Stimulated activated CD4-positive, alpha-beta T cell treated with anti-CD3 and anti-CD28 coated beads, Interleukin-2, amount 100 ng/mL, for 4 hours (primary cell): ENCODE measurements around the gene APH1A.
"Not testable (repeated sequence)": the region's sequence is repeated elsewhere in the genome, so short reads cannot be mapped to it uniquely, and the experiment has no call there.

Experiments
- DNase-seq: peaks from one replicate; pipeline ENCODE4 v3.0.0-alpha.2; 2020; ENCODE audit warnings: low read depth

Gene APH1A

DNA sequence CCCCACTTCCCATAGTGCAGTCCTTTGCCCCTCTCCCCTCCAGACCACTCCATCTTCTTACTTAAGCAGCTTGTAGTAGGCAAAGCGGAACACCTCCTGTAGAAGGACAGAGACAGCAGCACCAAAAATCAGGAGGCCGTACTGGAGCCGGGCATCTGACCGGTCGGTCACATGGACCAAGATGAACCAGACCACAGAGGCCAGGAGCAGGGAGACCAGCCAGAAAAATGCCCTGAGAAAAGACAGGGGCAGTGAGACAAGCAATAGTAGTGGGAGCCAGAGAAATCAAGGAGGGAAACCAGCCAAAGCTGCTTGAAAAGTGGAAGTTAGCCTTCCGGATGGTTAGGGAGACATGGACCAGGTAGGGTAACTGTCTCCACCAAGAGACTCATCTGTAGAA is 920 bp downstream of the APH1A start:
- DNase-seq, result no peak

DNA sequence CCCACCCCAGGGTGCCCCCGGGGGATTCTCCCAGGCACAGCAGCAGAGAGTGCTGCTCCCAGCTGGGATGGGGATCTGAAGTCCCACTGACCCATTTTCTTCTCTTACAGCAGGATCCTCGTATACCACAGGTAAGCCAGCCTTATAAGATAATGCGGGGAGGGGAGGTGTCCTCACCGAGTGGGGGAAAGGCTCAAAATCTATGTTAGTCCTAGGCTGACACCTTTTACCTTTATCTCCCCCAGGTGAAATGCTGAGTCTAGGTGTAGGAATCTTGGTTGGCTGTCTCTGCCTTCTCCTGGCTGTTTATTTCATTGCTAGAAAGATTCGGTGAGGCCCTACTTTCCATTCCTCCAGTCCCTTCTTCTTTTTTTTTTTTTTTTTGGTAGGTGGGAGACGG is 5.3 kb downstream of the APH1A start:
- DNase-seq, result no peak

DNA sequence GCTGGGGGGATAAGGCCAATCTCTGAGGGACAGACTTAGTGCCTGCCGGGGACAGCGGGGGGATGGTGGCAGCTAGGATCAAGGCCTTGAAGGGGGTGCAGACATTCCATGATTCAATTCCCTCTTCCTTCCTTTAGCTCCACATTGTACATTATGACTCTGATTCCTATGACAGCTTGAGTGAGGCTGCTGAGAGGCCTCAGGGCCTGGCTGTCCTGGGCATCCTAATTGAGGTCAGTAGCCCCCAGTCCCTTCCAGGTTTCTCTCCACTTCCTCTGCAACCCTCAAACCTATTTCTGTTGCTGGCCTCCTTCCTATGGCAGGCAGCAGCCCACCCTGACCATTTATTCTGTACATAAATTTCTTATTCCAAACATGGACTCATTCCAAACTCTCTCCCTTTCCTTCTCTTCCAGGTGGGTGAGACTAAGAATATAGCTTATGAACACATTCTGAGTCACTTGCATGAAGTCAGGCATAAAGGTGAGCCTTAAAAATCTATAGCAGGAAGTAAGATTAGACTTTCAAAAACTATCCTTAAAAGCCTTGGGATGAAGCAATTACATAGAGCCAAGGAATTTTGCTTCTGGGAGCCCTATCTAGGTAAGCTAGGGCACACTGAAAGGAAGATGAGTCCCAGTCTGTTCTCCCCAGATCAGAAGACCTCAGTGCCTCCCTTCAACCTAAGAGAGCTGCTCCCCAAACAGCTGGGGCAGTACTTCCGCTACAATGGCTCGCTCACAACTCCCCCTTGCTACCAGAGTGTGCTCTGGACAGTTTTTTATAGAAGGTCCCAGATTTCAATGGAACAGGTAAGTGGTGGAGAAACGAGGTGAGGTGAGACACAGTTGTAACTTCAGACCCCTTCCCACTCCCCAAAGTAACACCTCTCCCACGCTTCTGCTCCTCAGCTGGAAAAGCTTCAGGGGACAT is 6.2 kb downstream of the APH1A start:
- no peak for DNase-seq

DNA sequence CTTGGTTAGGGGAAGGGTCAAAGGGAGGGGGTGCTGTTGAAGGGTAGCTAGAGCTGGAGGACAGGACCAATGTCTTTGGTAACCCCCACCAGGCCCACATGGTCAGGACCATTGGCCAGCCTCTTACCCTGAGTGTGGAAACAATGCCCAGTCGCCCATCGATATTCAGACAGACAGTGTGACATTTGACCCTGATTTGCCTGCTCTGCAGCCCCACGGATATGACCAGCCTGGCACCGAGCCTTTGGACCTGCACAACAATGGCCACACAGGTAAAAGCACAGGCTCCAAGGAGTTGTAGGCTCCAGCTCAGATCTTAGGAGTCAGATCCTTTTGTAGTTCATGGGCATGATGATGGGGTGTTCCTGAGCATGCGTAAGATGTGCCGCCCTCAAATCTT is 7.4 kb downstream of the APH1A start:
- no peak for DNase-seq

DNA sequence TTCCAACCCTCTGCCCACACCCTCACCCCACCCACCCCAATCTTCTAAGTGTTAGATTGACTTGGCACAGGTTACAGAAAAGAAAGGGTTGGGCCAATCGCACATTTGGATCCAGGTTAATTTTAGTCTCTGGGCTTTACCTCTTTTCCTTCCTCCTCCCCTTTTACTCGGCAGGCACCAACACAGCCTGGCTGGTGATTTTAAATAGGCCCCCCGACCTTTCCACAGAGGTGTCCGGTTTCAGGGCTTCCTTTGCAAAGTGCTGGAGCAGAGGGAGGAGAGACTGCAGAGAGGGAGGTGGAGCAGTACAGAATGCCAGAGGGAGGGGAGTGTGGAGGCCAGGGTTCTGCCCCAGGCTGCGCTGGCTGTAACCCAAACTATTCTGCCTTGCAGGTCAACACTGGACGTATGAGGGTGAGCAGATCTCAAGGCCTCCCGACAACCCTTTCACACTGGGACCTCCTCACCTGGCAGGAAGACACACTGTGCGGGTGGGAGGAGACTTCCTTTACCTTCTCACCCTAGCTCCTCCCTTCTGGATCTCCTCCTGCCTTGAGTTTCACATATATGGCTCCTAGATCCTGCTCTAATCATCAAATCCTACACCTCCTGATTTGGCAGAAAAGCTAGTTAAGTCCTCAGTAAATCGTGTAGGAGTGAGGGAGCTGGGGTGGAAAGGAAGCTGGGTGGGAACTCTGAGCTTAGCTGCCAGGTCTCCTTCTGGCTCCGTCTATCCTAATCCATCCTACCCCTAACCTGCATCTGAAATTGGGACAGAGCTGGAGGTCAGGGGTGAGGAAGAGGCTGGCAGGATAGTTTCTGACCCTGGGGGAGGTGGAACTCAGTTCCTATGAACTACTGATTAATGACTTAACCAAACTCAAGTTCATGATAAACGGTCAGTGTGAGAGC is 8.8 kb downstream of the APH1A start:
- DNase-seq, result no peak

DNA sequence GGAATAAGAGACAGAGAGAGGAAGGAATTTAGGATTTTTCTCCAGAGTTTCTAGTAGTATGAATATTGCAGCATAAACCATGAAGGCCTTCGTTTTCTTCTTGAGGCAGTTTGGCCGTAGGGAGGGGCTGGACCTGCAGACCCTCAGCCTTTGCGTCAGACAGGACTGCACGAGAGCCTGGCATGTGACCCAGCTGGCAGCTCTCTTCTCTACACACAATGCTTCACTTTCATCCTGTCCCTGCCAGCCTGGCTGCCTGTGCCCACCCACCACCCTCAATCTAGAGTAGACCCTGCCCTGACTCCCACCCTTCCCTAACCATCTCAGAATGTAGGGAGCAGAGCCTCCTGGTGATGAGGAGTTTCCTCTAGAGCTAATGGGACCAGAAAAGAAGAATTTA is 9.6 kb downstream of the APH1A start:
- no peak for DNase-seq

DNA sequence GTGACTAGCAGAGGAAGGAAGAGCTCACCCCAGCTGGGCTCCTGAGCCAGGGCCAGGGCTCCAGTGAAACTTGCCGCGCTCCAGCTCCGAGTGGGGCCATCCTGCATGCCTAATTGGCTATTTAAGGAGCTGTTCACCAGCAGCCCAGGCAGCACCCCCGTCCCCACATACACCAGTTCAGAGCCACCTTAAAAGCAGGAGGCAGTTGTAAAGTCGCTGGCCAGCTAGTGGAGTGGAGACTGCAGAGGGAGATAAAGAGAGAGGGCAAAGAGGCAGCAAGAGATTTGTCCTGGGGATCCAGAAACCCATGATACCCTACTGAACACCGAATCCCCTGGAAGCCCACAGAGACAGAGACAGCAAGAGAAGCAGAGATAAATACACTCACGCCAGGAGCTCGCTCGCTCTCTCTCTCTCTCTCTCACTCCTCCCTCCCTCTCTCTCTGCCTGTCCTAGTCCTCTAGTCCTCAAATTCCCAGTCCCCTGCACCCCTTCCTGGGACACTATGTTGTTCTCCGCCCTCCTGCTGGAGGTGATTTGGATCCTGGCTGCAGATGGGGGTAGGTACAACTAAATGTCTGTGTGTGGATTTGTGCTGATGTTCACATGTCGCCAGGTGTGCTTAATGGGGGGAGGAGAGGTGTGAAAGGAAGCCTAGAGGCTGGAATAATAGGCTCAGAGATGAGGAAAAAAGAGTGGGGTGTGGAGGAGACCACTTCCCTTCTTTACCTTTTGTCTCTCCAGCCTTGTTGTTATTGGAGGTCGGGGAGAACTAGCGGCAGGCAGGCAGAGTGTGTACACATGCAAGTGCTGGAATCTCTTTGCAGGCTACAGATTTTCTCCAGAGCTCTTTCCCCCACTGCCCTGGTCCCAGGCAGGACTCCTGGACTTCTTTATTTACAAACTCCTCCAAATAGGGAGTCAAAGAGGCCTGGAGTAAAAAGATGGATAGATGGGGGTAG is 10.9 kb downstream of the APH1A start, which contains the start of gene CA14:
Gene CA14, plus strand, starts transcription at position 151 of the 962 bp plus-strand sequence. Its CDS starts 355 bp downstream, at position 506.
- DNase-seq, result no peak

DNA sequence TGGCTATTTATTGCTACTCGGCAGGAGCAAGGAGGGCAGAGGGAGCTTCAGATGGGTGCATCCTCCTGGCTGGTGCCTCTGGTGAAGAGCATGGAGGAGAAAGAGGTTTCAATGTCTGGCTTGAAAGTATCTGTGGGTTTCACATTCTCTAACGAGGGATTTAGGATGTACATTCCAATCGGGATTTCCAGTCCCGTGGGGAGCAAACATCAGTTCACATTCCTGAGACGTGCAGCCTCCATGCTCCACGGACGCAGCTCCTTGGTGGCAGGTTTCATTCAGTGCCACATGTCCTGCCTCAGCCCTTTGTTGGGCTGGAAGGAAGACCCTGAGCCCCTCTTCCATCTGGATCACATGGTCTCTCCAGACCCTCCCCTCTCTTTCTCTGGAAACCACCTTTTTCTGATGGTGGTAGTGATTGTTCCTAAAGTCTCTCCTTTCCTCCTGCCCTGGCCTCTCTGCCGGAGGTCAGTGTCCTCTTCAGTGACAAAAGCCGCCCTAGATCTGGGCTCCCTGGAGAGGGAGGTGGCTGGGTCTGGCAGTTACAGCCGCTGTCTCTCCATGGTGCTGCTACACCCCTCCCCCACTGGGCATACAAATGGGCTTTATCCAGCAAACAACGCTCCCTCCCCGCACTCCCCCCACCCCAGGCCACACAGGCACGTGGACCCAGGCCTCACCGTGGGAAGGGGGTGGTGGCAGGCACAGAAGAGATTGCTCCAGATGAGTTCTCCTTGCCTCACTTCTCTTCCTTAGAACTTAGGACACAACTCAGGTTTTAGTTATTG is 12.1 kb downstream of the APH1A start:
- no peak for DNase-seq

DNA sequence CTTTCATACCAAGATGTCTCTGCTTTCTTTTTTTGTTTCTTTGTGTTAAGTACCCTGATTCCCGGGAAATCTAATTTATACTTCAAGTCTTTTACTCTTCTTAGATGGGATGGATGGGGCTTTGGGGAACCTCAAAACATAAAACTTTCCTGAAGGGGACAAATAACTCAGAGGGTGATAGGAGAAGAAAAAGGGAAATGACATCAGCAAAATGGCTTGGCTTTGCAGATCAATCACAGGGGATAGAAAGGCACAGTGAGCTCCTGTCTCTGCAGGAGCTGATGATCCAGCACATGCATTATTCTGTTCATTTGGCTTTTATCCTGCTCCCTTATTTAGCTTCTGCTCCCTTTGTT is 12.6 kb downstream of the APH1A start:
- DNase-seq, result no peak

DNA sequence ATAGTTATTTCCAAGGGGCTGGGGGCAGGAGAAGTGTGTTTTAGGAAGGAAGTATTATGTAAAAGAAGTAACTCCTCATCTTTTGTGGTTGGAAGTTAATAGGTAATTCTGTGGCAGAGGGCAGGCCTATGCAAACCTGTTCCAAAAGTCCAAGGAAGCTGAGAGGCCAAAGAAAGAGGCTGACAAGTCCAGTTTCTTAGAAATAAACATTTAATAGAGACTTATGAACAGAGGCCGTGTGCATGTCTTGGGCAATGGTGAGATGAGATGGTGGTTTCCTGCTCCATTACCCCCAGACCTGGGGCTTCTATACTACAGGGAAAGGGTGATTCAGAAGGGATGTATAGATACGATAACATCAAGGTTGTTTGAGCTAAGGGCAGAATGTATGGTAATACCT is 18.9 kb downstream of the APH1A start:
- DNase-seq, result no peak

DNA sequence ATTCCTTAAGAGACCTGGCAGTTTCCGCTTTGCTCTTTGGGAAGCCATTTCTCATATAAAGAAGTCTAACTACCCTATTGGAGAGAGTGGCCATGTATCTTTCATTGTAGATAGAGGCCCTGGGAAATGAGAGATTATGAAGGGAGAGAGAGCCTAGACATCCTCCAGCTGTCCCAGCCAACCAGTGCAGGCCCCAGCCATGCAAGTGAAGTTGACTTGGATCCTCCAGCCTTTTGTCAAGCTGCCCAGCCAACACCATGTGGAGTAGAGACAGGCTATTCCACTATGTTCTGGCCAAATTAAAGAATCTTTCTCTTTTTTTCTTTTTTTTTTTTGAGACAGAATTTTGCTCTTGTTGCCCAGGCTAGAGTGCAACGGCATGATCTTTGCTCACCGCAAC is 25.8 kb downstream of the APH1A start:
- no peak for DNase-seq

DNA sequence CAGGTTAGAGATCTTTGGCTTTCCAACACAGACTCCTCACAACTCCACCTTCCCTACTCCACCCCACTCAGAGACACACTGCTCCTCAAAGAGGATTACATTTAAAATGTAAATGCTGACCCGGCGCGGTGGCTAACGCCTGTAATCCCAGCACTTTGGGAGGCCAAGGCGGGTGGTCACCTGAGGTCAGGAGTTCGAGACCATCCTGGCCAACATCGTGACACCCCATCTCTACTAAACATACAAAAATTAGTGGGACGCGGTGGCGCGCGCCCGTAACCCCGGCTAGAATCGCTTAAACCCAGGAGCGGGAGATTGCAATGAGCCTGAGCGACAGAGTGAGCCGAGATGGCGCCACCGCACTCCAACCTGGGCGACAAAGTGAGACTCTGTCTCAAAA is 31.1 kb downstream of the APH1A start:
- DNase-seq, result no peak

DNA sequence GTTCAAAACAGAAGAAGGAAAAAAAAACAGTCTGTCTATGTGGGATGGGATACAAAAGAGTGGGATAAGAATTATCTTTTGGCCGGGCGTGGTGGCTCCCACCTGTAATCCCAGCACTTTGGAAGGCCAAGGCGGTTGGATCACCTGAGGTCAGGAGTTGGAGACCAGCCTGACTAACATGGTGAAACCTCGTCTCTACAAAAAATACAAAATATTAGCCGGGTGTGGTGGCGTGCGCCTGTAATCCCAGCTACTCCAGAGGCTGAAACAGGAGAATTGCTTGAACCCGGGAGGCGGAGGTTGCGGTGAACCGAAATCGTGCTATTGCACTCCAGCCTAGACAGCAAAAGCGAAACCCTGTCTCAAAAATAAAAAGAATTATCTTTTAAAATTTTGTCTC is 31.6 kb downstream of the APH1A start:
- not testable (repeated sequence) for DNase-seq

DNA sequence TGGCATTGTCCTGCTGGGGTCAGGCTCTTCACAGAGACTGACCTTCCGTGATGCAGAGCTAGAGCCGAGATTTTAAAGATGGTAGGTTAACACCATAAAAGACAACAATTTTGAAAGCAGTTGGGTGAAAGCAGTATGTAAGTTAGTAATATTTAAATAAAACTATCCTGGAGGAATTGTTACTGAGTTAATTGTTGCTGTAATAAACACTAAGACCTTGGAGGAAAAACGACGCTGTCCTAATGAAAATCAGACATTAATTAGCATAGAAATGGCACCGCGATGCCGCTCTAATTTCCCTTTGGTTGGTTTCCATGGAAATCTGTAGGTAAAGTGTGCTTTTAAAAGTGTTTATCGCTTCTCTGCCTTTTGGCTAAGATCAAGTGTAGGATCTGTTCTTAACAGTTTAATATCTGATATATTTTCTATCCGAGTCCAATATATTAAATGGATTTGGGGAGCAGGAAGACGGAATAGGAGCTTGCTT is 32.2 kb downstream of the APH1A start:
- no peak for DNase-seq

DNA sequence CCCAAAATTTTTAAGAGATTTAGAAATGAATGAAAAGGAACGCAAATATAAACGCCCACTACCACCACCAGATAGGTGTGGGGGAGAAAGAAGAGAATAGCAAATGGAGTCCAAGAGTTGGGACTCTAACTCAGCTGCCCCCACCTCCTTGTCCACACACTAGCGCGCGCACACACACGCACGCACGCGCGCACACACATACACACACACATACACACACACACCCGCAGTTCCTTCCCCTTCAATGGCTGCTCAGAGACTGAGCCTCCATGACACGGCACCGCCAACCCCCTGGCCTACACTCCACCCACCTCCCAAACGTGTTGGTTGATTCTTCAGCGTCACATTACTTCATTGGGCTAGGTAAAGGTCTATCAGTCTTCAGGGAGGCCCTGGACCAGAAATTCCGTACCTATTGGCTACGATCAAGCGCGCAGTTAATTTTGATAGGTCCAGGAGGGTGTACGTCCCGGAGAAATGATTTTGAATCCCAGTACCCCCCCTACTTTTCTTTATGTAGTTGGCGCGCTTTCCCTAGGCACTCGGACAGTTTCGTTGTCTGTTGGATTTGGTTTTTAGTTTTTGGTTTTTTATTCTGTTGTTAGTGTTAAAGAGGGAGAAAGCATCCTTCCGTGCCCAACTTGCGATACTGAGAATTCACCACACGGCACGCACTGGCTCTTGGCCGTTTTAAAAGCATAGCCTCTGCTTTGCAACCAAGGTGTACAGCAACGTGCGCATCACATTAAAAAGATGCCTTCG is 32.8 kb downstream of the APH1A start, which contains the start of gene ANP32E:
Gene ANP32E, minus strand, starts transcription at position 261 of the 762 bp plus-strand sequence. CDS start 326 bp downstream, outside the sequence.
- peak; percentile 88 for DNase-seq

DNA sequence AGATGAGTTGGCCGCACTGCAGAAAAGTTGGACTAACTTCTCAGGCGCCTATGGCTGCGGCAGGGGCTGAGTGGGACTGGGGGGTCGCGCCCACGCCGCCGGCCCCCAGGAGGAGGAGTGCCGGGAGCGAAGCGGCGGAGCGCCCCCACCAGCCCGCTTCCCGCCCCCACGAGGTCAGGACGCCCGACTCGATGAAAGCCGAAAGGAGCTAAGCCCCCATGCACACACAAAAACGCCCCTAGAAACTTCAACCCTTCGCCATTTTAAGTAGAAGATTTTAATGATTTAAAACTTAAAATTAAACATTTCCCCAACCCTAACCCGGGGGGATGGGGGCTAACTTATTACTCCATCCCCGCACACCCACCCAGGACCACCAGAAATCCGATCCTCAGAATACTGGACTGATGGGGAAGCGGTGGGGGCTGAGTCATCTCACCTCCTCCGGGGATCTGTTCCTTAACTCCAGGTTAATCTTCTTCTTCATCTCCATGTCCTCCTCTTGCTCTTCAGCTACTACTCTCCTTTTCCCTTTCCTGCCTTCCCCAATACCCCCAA is 33.4 kb downstream of the APH1A start:
- DNase-seq, result no peak

DNA sequence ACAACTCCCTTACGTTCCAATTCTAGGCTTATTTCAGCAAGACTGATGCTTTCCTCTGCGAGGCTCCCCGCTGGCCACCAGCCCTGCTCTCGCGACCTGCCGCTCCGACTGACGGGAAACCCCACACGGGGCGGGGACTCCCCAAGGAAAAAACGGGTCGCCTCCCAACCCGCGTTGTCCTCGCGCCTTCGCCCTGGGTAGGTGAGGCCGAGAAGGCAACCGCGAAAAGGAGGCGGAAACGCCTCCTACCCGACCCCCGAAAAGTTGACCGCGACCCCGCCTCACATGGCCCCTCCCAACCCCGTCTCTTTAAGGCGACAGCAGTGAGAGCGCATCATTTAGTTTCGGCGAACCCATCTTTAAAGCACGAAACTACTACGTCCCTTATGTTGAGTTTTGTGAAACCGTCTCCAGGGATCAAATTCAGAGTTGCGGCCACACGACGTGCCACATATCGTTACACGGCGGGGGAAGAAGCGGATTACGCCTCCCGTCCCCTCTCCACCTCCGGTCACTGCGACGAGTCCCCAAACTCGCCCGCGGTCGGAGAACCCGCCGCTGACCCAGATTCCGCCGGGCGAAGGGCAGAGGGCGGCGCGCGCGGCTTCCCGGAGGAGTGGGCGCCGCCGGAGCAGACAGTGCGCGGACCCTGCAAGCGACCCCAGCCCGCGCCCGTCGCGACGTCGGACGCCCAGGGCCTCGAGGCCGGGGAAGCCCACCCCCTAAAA is 34.1 kb downstream of the APH1A start:
- peak; percentile 80 for DNase-seq

DNA sequence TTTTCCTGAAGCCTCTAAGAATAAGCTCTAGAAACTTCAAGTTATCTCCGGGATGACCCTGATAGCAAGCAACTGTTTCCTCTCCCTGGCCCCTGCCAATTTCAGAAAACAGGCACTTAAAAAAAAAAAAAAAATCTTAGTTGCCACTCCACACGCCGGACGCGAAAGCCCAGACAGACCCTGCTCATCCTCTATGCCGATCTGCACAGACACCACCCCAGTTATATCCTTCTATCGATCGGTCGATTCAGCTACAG is 34.6 kb downstream of the APH1A start:
- no peak for DNase-seq
